ENCODE results near the gene WNT3A. TPM values are rescaled to one million over a fixed set of nuclear protein-coding genes. Genes with fewer than 3 reads are reported as not detected.

Gene WNT3A
- total RNA-seq, 2 experiments from 2014 or later = not detected

DNA sequence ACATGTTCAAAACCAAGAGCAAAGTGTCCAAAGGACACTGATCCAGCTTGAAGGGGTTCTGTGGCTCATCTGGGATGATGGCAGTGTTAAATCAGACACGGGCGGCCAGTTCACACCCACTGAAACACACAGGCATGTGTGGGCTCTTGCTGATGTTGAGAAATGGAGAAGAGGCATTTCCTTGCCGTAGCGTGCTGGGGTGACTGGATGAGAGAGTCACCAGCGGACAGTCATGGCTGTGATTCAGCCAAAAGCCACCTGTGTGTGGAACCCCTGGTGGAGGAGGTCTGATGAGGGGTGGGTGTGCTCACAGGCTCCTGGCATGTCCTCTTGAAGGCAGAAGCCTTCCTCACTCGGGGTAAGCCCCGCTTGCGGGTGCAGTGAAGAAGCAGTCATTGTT, 89.1 kb downstream of the WNT3A start:
- Mint-ChIP-seq H3K27me3 (no peaks in the 10 kb centered on the region), H3K4me3 (no peak overlapping the region), H3K4me1 (peaks cover 21% of the 10 kb centered on the region), H3K9me3 (peaks cover 11% of the 10 kb centered on the region), H3K27ac (no peak overlapping the region), H3K36me3 (peaks cover 67% of the 10 kb centered on the region)
- no peak for DNase-seq

GRCh38 chr1:228096416-228097332, 89.9 kb downstream of the WNT3A start:
- no peak for DNase-seq
- H3K36me3 Mint-ChIP-seq = peaks cover 65% of the 10 kb centered on the region
- H3K4me3 Mint-ChIP-seq = no peak overlapping the region
- no peak overlapping the region for H3K27ac Mint-ChIP-seq
- peaks cover 11% of the 10 kb centered on the region for H3K9me3 Mint-ChIP-seq
- H3K27me3 Mint-ChIP-seq = no peaks in the 10 kb centered on the region
- H3K4me1 Mint-ChIP-seq = peaks cover 17% of the 10 kb centered on the region

DNA sequence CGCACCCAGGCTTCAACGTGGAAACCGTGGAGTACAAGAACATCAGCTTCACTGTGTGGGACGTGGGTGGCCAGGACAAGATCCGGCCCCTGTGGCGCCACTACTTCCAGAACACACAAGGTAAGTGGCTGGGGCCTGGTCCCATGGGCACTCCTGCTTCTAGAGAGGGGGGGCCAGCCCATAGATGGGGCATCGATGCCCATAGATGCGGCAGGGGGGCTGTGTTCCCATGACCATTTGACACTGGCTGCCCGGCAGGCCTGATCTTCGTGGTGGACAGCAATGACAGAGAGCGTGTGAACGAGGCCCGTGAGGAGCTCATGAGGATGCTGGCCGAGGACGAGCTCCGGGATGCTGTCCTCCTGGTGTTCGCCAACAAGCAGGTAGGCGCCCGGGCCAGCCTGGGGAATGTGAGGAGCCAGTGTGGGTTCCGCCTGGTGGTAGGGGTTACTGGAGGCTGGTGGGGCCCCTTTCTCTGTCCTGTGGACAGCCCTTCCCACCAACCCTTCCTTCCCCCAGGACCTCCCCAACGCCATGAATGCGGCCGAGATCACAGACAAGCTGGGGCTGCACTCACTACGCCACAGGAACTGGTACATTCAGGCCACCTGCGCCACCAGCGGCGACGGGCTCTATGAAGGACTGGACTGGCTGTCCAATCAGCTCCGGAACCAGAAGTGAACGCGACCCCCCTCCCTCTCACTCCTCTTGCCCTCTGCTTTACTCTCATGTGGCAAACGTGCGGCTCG, 90.7 kb downstream of the WNT3A start:
- peaks cover 57% of the 10 kb centered on the region for H3K36me3 Mint-ChIP-seq
- H3K27ac Mint-ChIP-seq = no peak overlapping the region
- peaks cover 11% of the 10 kb centered on the region for H3K9me3 Mint-ChIP-seq
- DNase-seq = no peak
- peaks cover 14% of the 10 kb centered on the region for H3K4me1 Mint-ChIP-seq
- H3K27me3 Mint-ChIP-seq = no peaks in the 10 kb centered on the region
- H3K4me3 Mint-ChIP-seq = no peak overlapping the region

GRCh38 chr1:228098323-228098931, 91.6 kb downstream of the WNT3A start:
- Mint-ChIP-seq H3K9me3 (peaks cover 11% of the 10 kb centered on the region), H3K4me3 (no peak overlapping the region), H3K27me3 (no peaks in the 10 kb centered on the region), H3K4me1 (peaks cover 14% of the 10 kb centered on the region), H3K36me3 (peaks cover 50% of the 10 kb centered on the region), H3K27ac (no peak overlapping the region)
- DNase-seq = no peak

- H3K4me3 Mint-ChIP-seq = no peak overlapping the region
- H3K36me3 Mint-ChIP-seq = peaks cover 46% of the 10 kb centered on the region
- DNase-seq = no peak
These were observed 92.5 kb downstream of the WNT3A start for GRCh38 chr1:228099331-228099732.

GRCh38 chr1:228100822-228101613, 94.2 kb downstream of the WNT3A start:
- Mint-ChIP-seq H3K4me3 (peak overlapping the region; percentile 92), H3K27me3 (no peaks in the 10 kb centered on the region), H3K9me3 (no peaks in the 10 kb centered on the region), H3K36me3 (peaks cover 29% of the 10 kb centered on the region), H3K4me1 (peaks cover 6% of the 10 kb centered on the region), H3K27ac (peak overlapping the region; percentile 64)
- DNase-seq = no peak

More at GRCh38 chr1:228099331-228099732, 92.5 kb downstream of the WNT3A start:
- no peak overlapping the region for H3K27ac Mint-ChIP-seq
- H3K4me1 Mint-ChIP-seq = peaks cover 16% of the 10 kb centered on the region
- no peaks in the 10 kb centered on the region for H3K27me3 Mint-ChIP-seq
- H3K9me3 Mint-ChIP-seq = peaks cover 8% of the 10 kb centered on the region

DNA sequence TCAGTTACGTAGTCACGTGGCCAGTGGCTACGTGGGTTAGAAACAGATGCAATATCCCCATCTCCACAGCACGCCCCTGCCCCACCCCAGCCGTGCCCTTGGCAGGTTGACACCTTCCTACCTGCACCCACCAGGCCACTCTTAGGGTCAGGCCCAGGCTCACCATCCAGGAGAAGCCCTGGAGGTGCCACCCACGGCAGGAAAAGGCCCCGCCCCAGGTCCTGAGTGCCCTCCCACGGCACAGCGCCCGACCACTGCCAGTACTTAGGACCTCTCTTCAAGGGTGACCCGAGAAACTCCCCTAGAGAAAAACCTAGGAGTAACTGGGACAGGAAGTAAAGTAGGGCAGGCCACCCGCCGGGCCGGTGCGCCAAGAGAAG, 94.8 kb downstream of the WNT3A start:
- Mint-ChIP-seq H3K27me3 (no peaks in the 10 kb centered on the region), H3K9me3 (no peaks in the 10 kb centered on the region), H3K27ac (peak overlapping the region; percentile 64), H3K4me3 (peak overlapping the region; percentile 92), H3K36me3 (peaks cover 27% of the 10 kb centered on the region), H3K4me1 (peaks cover 6% of the 10 kb centered on the region)
- DNase-seq = no peak

DNA sequence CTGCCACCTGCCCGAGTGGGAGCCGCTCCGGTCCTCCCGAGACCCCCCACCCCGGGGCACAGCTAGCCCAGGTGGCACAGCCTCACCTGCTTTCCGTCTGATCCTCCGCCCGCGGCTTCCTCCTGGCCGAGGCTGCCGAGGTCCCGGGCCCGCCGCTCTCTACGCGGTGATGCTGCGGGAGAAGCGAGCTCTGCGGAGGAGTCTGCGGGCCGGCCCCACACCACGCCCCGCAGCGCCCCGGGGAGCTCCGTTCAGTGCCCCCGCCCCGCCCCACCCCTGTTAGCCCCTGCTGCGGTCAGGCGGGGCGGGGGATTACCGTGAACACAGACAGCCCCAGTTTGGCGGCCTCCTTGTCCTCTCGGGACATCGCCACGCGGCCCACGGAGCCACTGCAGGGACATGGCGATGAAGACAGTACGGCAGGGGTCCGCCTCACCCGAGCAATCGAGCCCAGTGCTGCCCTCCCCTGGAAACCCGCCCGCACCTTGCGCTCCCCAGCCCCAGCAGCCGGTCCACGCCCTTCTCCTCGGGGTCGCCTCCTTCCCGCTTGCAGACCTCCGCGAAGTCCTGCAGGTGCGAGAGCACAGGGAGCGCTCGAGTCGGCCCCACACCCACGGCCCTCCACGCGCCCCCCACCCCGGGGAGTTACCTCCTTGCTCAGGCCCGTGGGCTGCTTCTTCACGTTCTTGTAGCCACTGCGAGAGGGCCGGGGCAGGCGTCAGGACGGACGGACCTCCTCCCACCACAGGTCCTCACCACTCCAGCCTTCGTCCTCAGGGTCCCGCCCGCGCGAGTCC, 95.4 kb downstream of the WNT3A start:
- peak; percentile 69 for DNase-seq
- Mint-ChIP-seq H3K9me3 (no peaks in the 10 kb centered on the region), H3K27me3 (no peaks in the 10 kb centered on the region), H3K27ac (peak overlapping the region; percentile 62), H3K4me3 (peak overlapping the region; percentile 92), H3K4me1 (peaks cover 6% of the 10 kb centered on the region), H3K36me3 (peaks cover 27% of the 10 kb centered on the region)

- Mint-ChIP-seq H3K27ac (peak within 1 kb of the TSS; percentile 92), H3K4me1 (peaks cover 9% of the 10 kb centered on the region), H3K27me3 (no peaks in the 10 kb centered on the region), H3K36me3 (peaks cover 21% of the 10 kb centered on the region), H3K4me3 (peak within 1 kb of the TSS; percentile 92), H3K9me3 (no peaks in the 10 kb centered on the region)
- peak; percentile 96 for DNase-seq
These were observed 96.2 kb downstream of the WNT3A start, which contains the start of gene C1orf35 for GRCh38 chr1:228102791-228103620. Gene C1orf35, minus strand, starts transcription at chr1:228103325. Its CDS starts 98 bp downstream, at chr1:228103227.

DNA sequence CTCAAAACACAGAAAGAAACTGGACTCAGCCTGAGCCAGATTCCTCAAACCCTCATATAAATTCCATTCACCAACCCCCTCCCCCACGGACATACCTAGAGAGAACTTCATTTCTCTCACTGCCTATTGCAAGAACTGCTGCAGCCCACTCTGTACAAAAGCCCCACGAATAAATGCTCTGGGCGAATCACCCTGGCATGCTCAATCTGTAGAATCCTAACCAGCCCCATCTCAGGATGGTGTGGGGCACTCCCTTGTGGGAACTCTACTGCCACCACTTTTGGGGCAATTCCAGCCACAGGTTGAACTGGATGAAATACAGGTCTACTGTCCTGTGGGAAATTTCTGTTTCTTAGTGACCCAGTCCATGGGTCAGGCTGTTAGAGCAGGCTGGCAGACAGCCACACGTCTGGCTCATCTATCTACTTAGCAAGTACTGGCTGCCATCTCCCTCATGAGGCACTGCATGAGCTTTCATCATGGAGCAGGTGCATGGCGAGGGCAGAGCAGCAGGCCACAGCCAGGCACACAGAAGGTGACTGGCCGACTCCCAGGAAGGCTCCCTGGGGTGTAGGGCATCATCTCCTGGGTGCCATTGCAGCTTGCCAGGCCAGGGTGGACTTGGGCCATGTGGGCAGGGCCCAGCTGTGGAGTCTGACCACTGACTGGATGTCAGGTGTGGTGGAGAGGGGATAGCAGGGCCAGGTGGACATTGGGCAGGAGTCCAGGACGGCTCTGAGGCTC, 97.9 kb downstream of the WNT3A start:
- Mint-ChIP-seq H3K4me3 (peak overlapping the region; percentile 92), H3K27ac (peak overlapping the region; percentile 57)

GRCh38 chr1:228105270-228105995, 98.6 kb downstream of the WNT3A start:
- H3K4me1 Mint-ChIP-seq = peaks cover 21% of the 10 kb centered on the region
- H3K27me3 Mint-ChIP-seq = no peaks in the 10 kb centered on the region
- peaks cover 12% of the 10 kb centered on the region for H3K36me3 Mint-ChIP-seq
- no peak for DNase-seq
- no peaks in the 10 kb centered on the region for H3K9me3 Mint-ChIP-seq
- H3K4me3 Mint-ChIP-seq = no peak overlapping the region
- H3K27ac Mint-ChIP-seq = no peak overlapping the region

More for the DNA sequence above, 97.9 kb downstream of the WNT3A start:
- peaks cover 15% of the 10 kb centered on the region for H3K4me1 Mint-ChIP-seq
- no peaks in the 10 kb centered on the region for H3K27me3 Mint-ChIP-seq
- no peak for DNase-seq
- H3K36me3 Mint-ChIP-seq = peaks cover 12% of the 10 kb centered on the region
- H3K9me3 Mint-ChIP-seq = no peaks in the 10 kb centered on the region

Data from activated naive CD8-positive, alpha-beta T cell treated with anti-CD3 and anti-CD28 coated beads for 36 hours (primary cell).